ENCODE data around the gene B3GNT9. TPM values are rescaled to one million over a fixed set of nuclear protein-coding genes. Genes with fewer than 3 reads are reported as not detected.

The B3GNT9 gene
- total and polyA plus RNA-seq, 2 of the 8 experiments (the other 6 are each of a cell fraction or from before 2014, with no cell fraction given) = 3.5 to 9.0 TPM

DNA sequence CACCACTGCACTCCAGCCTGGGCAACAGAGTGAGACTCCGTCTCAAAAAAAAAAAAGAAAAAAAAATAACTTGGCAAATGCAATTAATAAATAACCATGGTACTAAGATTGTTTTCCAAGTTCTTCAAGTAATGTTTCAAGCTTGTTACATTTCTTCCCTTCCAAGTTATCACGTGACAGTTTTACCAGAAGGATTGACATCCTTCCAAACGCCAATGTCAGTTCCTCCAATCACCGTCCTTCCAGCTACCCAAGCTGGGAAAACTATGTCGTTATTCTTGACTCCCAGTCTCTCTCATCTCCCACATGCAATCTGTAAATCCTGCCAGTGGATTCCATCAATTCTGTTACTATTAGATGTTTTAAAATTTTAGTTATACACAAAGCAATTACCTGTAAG is 44.9 kb downstream of the B3GNT9 start:
- no peak overlapping the region for H2BK5ac ChIP-seq (ENCODE audit: low read depth, low read length)
- H3K36me3 ChIP-seq (ENCODE audit: control insufficient read depth in 2 of 4, insufficient read depth in 4 of 4, low read length in 3 of 4) = no peaks in the 10 kb centered on the region
- no peak overlapping the region for H3K4ac ChIP-seq (replicated peaks; ENCODE audit: insufficient read length, low read depth, low read length)
- no peak overlapping the region for H3K14ac ChIP-seq (ENCODE audit: insufficient read length)
- H3K27ac ChIP-seq (ENCODE audit: low read depth, low read length) = no peak overlapping the region
- H3K79me2 ChIP-seq (ENCODE audit: control insufficient read depth in 1 of 2, insufficient read depth in 2 of 2, low read length in 2 of 2) = peaks cover 3 to 9% of the 10 kb centered on the region in 2 experiments; a peak in 3 of 4 replicates
- no peaks in the 10 kb centered on the region for H3K79me1 ChIP-seq (ENCODE audit: low read depth, low read length)
- H3K23me2 ChIP-seq (ENCODE audit: low read depth, low read length) = peaks cover 12% of the 10 kb centered on the region
- peaks cover 0 to 4% (median 1%) of the 10 kb centered on the region in 4 experiments; a peak in 2 of 7 replicates for H3K27me3 ChIP-seq (replicated peaks in 1 of 4; ENCODE audit: control insufficient read depth in 3 of 4, extremely low read depth in 1 of 4, insufficient read depth in 3 of 4, low read length in 3 of 4)
- H3K4me1 ChIP-seq (replicated peaks in 1 of 4; ENCODE audit: control insufficient read depth in 3 of 4, insufficient read depth in 4 of 4, low read length in 3 of 4) = peaks cover 0 to 7% (median 5%) of the 10 kb centered on the region in 4 experiments; a peak in 3 of 7 replicates
- H4K5ac ChIP-seq (ENCODE audit: insufficient read length, low read depth, low read length) = no peak overlapping the region
- no peak for DNase-seq (ENCODE audit: low read depth in 1 of 2, low spot score in 2 of 2)
- H3K56ac ChIP-seq (replicated peaks; ENCODE audit: insufficient read length, low read depth, low read length) = no peak overlapping the region
- no peak overlapping the region for H3K23ac ChIP-seq (ENCODE audit: insufficient read length)
- no peak overlapping the region for H4K91ac ChIP-seq (replicated peaks; ENCODE audit: insufficient read length, low read length)
- POLR2A ChIA-PET (ENCODE audit: partially characterized antibody) = interaction anchor here (0.6 kb wide), 1 partner anchor 131 kb away, joined by 3 read pairs; no protein-coding TSS in a partner anchor
- H3K9ac ChIP-seq (replicated peaks in 1 of 4; ENCODE audit: extremely low read depth in 1 of 4, low read depth in 3 of 4, low read length in 3 of 4) = no peak overlapping the region
- no peak overlapping the region for H4K8ac ChIP-seq (ENCODE audit: extremely low read depth, insufficient read depth, low read length)
- no peak overlapping the region for H2BK15ac ChIP-seq (ENCODE audit: low read length)
- CTCF ChIA-PET (ENCODE audit: partially characterized antibody) = interaction anchor here (0.6 to 12.0 kb wide), 14 partner anchors 10 to 1057 kb away, joined by 3 to 164 read pairs (median 3); no protein-coding TSS in a partner anchor
- H2BK12ac ChIP-seq (ENCODE audit: low read depth, low read length) = no peak overlapping the region
- H2BK20ac ChIP-seq (ENCODE audit: low read length) = no peak overlapping the region
- no peak overlapping the region for H2BK120ac ChIP-seq (replicated peaks; ENCODE audit: low read depth, low read length)
- H3K9me3 ChIP-seq (ENCODE audit: insufficient read depth in 2 of 2, low read depth in 1 of 2, low read length in 1 of 2) = no peaks in the 10 kb centered on the region
- no peak overlapping the region for H3K4me2 ChIP-seq (ENCODE audit: insufficient read depth in 1 of 2, low read depth in 2 of 2, low read length in 2 of 2)
- 81% methylated on average over 5 of the region's 5 CpGs; no CpG with 5 or more reads in 1 of the 2 experiments for WGBS, 2 experiments (ENCODE audit: extremely low coverage in 1 of 2, insufficient coverage in 1 of 2, insufficient read length in 1 of 2, insufficient replicate concordance in 2 of 2, low coverage in 1 of 2, low lambda C conversion rate in 2 of 2, missing lambda C conversion rate in 1 of 2)
- H4K20me1 ChIP-seq (replicated peaks in 1 of 2; ENCODE audit: control insufficient read depth in 1 of 2, insufficient read depth in 2 of 2, low read length in 2 of 2) = peaks cover 0 to 2% of the 10 kb centered on the region in 2 experiments
- no peak overlapping the region for H2AFZ ChIP-seq (ENCODE audit: low read length)
- no peak overlapping the region for H3K18ac ChIP-seq (ENCODE audit: extremely low read depth, low read length)
- no peak overlapping the region for H3K4me3 ChIP-seq (ENCODE audit: extremely low read depth in 1 of 4, insufficient read depth in 2 of 4, low read depth in 3 of 4, low read length in 4 of 4)
- H2AK5ac ChIP-seq (ENCODE audit: low read depth, low read length) = no peak overlapping the region
- no peak for FAIRE-seq
- no peak for TF ChIP-seq EGR1 (IDR thresholded peaks at IDR 0.05; ENCODE audit: borderline replicate concordance, low read depth, low read length)
- no peak for TF ChIP-seq POLR2A (IDR thresholded peaks at IDR 0.05; ENCODE audit: control extremely low read depth in 1 of 2, low read depth in 2 of 2, low read length in 2 of 2)
- TF ChIP-seq, protein P1, sequence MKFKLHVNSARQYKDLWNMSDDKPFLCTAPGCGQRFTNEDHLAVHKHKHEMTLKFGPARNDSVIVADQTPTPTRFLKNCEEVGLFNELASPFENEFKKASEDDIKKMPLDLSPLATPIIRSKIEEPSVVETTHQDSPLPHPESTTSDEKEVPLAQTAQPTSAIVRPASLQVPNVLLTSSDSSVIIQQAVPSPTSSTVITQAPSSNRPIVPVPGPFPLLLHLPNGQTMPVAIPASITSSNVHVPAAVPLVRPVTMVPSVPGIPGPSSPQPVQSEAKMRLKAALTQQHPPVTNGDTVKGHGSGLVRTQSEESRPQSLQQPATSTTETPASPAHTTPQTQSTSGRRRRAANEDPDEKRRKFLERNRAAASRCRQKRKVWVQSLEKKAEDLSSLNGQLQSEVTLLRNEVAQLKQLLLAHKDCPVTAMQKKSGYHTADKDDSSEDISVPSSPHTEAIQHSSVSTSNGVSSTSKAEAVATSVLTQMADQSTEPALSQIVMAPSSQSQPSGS (IDR thresholded peaks at IDR 0.05; ENCODE audit: low read length) = no peak
- no peak for TF ChIP-seq HDAC6 (IDR thresholded peaks at IDR 0.05; ENCODE audit: low read depth, low read length)
- no peak for TF ChIP-seq BRCA1 (IDR thresholded peaks at IDR 0.05; ENCODE audit: low read depth, low read length)
- TF ChIP-seq POLR2AphosphoS5 (IDR thresholded peaks at IDR 0.05; ENCODE audit: low read depth, low read length) = no peak
- TF ChIP-seq BCL11A (IDR thresholded peaks at IDR 0.05; ENCODE audit: low read depth in 2 of 2, low read length in 2 of 2) = no peak
- TF ChIP-seq SP2 (IDR thresholded peaks at IDR 0.05; ENCODE audit: low read length) = no peak
- TF ChIP-seq KDM5A (IDR thresholded peaks at IDR 0.05; ENCODE audit: low read length) = no peak
- TF ChIP-seq EP300 (IDR thresholded peaks at IDR 0.05; ENCODE audit: borderline replicate concordance in 1 of 2, low read depth in 2 of 2, low read length in 2 of 2) = no peak
- TF ChIP-seq TAF1 (IDR thresholded peaks at IDR 0.05; ENCODE audit: low read depth, low read length) = no peak
- no peak for TF ChIP-seq JUND (IDR thresholded peaks at IDR 0.05; ENCODE audit: low read length)
